ENCODE data around the gene JPH2.
"Not testable (repeated sequence)": the region's sequence is repeated elsewhere in the genome, so short reads cannot be mapped to it uniquely, and the experiment has no call there.

JPH2 gene

GRCh38 chr20:44211177-44212039 lies 24.4 kb upstream of the JPH2 start:
- DNase-seq, result no peak

GRCh38 chr20:44210406-44211176 lies 23.6 kb upstream of the JPH2 start, which contains the start of gene OSER1:
Gene OSER1, minus strand, starts transcription at chr20:44210771. Its CDS starts 3,814 bp downstream, at chr20:44206957.
- peak; percentile 99 for DNase-seq

GRCh38 chr20:44209686-44210405 lies 22.9 kb upstream of the JPH2 start:
- DNase-seq, result no peak

GRCh38 chr20:44208770-44209169 lies 21.8 kb upstream of the JPH2 start:
- no peak for DNase-seq

GRCh38 chr20:44208165-44208564 lies 21.2 kb upstream of the JPH2 start:
- DNase-seq, result no peak

GRCh38 chr20:44207126-44207723 lies 20.2 kb upstream of the JPH2 start:
- no peak for DNase-seq

GRCh38 chr20:44206132-44206531 lies 19.1 kb upstream of the JPH2 start:
- DNase-seq, result no peak

GRCh38 chr20:44204832-44205215 lies 17.8 kb upstream of the JPH2 start:
- DNase-seq, result no peak

- DNase-seq, result no peak
These were observed 17.3 kb upstream of the JPH2 start for GRCh38 chr20:44204156-44204831.

DNA sequence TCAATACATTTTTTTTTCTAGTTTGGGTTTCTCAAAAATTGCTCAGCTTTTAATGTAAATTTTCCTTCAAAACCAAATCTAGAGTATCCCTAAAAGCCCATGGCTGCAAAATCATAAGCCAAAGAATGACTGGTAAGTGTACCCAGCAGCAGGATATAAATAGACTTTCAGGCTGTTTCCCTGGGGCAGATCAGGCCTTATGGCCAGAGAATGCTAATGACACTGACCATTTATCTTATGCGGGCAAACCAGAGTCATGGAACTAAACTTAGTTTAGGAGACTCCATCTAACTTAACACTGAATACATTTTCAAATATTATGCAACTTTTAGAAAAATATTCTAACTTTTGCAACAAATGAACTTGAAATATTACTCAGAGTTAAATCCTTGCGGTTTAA lies 16.2 kb upstream of the JPH2 start:
- no peak for DNase-seq

- no peak for DNase-seq
These were observed 14.0 kb upstream of the JPH2 start for GRCh38 chr20:44200983-44201382.

DNA sequence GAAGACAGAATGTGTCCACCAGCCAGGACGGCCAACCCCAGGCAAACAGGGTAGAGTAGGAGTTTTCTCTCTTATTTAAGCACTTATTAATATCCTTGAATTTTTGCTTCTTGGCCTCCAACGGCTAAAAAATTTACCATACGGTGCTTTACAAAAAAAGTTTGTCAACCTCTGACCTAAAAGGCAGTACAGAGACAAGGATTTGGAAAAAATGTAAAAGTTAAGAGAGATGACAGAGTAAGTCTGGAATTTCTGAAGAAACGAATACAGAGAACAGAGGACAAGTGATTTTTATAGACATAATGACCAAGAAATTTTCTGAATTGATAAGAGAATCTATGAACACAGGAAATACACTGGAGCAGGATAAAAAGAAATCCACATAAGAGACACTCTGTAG lies 13.4 kb upstream of the JPH2 start:
- DNase-seq, result no peak

DNA sequence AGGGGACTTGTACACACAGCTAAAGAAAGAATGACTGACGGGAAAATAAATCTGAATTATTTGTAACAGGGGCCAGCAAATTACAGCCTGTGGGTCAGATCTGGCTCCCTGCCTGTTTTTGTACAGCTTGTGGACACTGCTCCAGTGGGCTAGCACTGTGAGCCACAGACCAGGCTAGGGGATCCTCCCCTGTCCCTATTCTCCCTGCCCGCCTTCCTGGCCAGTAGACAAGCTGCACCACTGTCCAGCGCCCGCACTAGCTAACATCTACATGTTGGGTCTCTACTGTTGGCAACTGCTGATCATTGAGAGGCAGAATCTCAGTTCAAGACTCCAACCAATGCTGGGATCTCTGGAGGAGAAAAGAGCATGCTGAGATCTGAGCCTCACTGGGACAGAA lies 12.9 kb upstream of the JPH2 start:
- no peak for DNase-seq

DNA sequence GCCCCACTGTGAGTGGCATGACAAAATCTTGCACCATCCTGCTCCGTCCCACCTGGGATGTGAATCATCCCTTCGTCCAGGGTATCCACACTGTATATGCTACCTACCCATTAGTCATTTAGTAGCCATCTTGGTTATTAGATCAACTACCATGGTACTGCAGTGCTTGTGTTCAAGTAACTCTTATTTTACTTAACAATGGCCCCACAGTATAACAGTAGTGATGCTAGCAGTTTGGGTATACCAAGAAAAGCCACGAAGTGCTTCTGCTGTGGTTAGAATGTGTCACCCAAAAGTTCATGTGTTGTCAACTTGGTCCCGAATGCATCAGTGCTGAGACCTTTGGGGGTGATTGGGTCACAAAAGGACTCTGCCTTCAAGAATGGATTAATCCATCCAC lies 11.9 kb upstream of the JPH2 start:
- no peak for DNase-seq

DNA sequence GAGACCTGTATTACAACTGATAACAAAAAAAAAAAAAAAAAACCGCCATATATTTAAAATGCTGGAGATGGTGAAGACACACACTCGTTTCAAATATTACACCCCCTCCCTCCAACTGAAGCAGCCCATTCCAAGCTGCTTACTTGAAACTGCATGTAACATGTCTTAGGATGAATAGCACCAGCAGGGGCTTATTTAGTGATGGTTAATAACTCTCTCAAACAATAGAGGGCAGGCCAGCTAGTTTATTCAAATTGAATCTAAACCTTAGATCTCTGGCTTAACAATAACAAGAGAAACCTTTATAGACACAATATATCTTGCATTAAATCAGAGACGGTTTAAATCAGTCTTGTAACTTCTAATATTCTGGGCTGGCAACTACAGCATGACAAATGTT lies 9.3 kb upstream of the JPH2 start:
- no peak for DNase-seq

DNA sequence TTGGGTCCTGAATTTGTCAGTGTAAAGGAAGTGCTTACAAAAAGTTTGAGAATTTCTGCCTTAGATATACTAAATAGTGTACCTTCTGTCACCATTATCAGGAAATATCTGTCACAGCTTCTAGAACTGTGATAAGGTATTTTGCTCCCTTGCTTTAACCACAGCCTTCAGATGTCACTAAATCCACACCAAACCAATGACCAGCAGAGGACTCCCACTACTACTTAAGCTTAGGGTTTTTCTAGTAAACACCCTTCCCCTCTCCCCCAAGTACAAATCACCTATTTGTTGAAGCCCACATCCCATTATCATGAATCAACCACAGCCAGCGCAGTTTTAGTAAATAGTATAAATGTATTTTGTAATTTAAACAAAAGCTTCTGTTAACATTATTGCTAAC lies 8.6 kb upstream of the JPH2 start:
- DNase-seq, result no peak

- no peak for DNase-seq
These were observed 6.8 kb upstream of the JPH2 start for GRCh38 chr20:44193801-44194200.

GRCh38 chr20:44191640-44192039 lies 4.7 kb upstream of the JPH2 start:
- not testable (repeated sequence) for DNase-seq

DNA sequence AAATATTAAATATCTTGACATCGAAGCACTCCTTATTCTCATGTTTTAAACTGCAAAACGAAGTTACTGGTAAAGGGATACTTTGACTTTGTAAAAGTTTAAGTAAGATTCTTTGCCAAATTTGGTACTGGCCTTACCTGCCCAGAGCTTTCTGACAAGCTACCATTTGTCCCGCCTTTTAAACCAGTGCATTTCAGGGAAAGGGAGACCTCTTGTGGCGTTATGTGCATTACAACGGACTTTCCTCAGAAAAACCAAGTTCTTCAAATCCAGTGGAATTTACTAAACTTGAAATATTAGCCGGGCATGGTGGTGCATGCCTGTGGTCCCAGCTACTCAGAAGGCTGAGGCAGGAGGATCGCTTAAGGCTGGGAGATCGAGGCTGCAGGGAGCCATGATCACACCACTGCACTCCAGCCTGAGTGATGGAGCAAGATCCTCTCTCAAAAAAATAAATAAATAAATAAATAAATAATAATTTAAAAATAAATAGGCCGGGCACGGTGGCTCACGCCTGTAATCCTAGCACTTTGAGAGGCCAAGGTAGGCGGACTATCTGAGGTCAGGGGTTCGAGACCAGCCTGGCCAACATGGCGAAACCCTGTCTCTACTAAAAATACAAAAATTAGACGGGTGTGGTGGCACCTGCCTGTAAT lies 3.3 kb upstream of the JPH2 start:
- peak; percentile 72 for DNase-seq

- no peak for DNase-seq
These were observed 1.8 kb upstream of the JPH2 start for GRCh38 chr20:44188752-44189151.

DNA sequence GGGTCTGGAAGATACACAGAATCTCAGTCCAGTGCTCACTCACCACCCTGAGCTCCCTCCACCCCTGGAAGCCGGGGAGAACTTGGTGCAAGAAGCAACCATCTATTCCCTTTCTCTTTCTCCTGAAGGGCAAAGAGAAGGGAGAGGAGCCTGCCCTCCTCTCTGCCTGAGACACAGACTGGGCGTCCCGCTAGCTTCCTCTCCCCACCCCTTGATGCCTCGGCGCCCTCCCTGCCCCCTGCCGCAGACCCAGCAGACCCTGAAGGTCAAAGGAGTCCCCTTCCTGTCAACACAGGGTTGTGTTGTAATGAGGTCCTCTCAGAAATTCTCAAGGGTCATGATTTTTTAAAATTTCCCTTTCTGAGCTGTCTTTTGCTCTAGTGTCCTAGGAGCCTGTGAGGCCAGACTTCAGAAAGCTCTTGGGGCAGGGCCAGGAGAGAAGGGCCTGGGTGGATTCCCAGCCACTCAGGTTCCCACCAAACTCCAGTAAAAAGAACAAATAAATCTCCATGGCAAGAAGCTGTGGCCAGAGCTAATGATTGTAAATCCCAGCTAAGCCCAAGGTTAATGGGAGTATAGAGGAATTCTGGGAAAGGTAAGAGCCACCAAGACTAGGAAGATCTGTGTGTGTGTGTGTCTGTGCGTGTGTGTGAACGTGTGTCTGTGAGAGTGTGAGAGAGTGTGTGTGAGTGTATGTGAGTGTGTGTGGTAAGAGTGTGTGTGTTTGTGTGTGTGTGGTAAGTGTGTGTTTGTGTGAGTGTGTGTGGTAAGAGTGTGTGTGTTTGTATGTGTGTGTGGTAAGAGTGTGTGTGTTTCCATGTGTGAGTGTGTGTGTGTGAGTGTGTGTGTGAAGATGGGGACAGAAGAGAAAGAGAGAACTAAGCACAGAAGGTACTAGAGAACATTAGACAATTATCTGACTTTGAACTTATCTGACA lies 1.1 kb upstream of the JPH2 start:
- DNase-seq, result no peak

All from right hindlimb (tissue), 1 donor.